ENCODE data around the gene DNASE2B. TPM values are rescaled to one million over a fixed set of nuclear protein-coding genes. Genes with fewer than 3 reads are reported as not detected.
A peak's percentile ranks its signal among the peaks of the same experiment; 100 is the strongest.

Gene DNASE2B
- total RNA-seq, 4 donors from 2014 or later, result 0.64 to 1.9 TPM; not detected in 2

DNA sequence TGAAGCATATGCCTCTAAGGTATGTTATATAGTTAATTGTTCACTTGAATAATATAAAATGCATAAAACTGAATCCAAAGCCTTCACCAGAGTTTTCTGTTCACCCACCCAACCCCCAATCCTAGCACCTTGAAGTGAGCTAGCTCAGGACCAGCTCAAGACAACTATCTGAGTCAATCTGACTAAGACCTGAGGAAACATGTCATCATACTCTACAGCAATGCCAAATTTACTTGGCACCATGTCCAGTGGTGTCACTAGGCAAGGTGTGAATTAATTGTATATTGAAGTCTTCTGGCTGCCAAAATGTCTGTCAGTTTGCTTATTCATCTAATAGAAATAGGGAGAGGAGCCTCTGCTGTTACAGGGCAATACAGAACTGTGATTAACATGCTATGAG, 3.8 kb downstream of the DNASE2B start:
- Histone ChIP-seq H3K4me3 (no peak overlapping the region), H3K36me3 (no peaks in the 10 kb centered on the region), H3K4me1 (peaks cover 0 to 13% (median 5%) of the 10 kb centered on the region in 4 donors), H3K9me3 (no peaks in the 10 kb centered on the region), H3K27ac (no peak overlapping the region), H3K27me3 (no peaks in the 10 kb centered on the region)
- DNase-seq, result no peak
- in situ Hi-C loops (cut with MboI; ENCODE audit: low pct_ligation_motif_present in 1 of 4, low pct_unique_long_range_greater_than_20kb in 1 of 4, low sequenced_read_pairs in 3 of 4), result no loop called here
- intact Hi-C loops (cut with DNase I; ENCODE audit: low total_unique reads), result no loop called here
- TF ChIP-seq POLR2A (IDR thresholded peaks at IDR 0.05) (no peak), EP300 (IDR thresholded peaks at IDR 0.05; ENCODE audit: low read depth) (no peak), POLR2AphosphoS5 (IDR thresholded peaks at IDR 0.05) (no peak)
- TF ChIP-seq, protein P1, sequence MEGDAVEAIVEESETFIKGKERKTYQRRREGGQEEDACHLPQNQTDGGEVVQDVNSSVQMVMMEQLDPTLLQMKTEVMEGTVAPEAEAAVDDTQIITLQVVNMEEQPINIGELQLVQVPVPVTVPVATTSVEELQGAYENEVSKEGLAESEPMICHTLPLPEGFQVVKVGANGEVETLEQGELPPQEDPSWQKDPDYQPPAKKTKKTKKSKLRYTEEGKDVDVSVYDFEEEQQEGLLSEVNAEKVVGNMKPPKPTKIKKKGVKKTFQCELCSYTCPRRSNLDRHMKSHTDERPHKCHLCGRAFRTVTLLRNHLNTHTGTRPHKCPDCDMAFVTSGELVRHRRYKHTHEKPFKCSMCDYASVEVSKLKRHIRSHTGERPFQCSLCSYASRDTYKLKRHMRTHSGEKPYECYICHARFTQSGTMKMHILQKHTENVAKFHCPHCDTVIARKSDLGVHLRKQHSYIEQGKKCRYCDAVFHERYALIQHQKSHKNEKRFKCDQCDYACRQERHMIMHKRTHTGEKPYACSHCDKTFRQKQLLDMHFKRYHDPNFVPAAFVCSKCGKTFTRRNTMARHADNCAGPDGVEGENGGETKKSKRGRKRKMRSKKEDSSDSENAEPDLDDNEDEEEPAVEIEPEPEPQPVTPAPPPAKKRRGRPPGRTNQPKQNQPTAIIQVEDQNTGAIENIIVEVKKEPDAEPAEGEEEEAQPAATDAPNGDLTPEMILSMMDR (IDR thresholded peaks at IDR 0.05), result no peak

GRCh38 chr1:84402501-84402900, 4.2 kb downstream of the DNASE2B start:
- H3K4me1 ChIP-seq, result peaks cover 0 to 15% (median 7%) of the 10 kb centered on the region in 4 donors
- TF ChIP-seq EP300 (IDR thresholded peaks at IDR 0.05; ENCODE audit: low read depth), result no peak
- TF ChIP-seq, protein P1 (IDR thresholded peaks at IDR 0.05), result no peak
- TF ChIP-seq POLR2A (IDR thresholded peaks at IDR 0.05), result no peak
- no peak for TF ChIP-seq POLR2AphosphoS5 (IDR thresholded peaks at IDR 0.05)
- no peak overlapping the region for H3K27ac ChIP-seq
- H3K4me3 ChIP-seq, result no peak overlapping the region
- H3K27me3 ChIP-seq, result no peaks in the 10 kb centered on the region
- no peaks in the 10 kb centered on the region for H3K9me3 ChIP-seq
- in situ Hi-C loops (cut with MboI; ENCODE audit: low pct_ligation_motif_present in 1 of 4, low pct_unique_long_range_greater_than_20kb in 1 of 4, low sequenced_read_pairs in 3 of 4), result no loop called here
- intact Hi-C loops (cut with DNase I; ENCODE audit: low total_unique reads), result no loop called here
- no peak for DNase-seq
- H3K36me3 ChIP-seq, result no peaks in the 10 kb centered on the region

GRCh38 chr1:84403347-84403746, 5.1 kb downstream of the DNASE2B start:
- in situ Hi-C loops (cut with MboI; ENCODE audit: low pct_ligation_motif_present in 1 of 4, low pct_unique_long_range_greater_than_20kb in 1 of 4, low sequenced_read_pairs in 3 of 4) (no loop called here), intact Hi-C loops (cut with DNase I; ENCODE audit: low total_unique reads) (no loop called here)
- DNase-seq, result no peak
- Histone ChIP-seq H3K4me3 (no peak overlapping the region), H3K4me1 (peaks cover 0 to 24% (median 9%) of the 10 kb centered on the region in 4 donors), H3K27me3 (no peaks in the 10 kb centered on the region), H3K36me3 (no peaks in the 10 kb centered on the region), H3K9me3 (no peaks in the 10 kb centered on the region), H3K27ac (no peak overlapping the region)
- no peak for TF ChIP-seq POLR2AphosphoS5 (IDR thresholded peaks at IDR 0.05)
- no peak for TF ChIP-seq EP300 (IDR thresholded peaks at IDR 0.05; ENCODE audit: low read depth)
- TF ChIP-seq, protein P1 (IDR thresholded peaks at IDR 0.05), result no peak
- no peak for TF ChIP-seq POLR2A (IDR thresholded peaks at IDR 0.05)
- WGBS, 2 donors (ENCODE audit: low coverage in 1 of 2), result 83 to 88% methylated on average over 2 of the region's 2 CpGs

- in situ Hi-C loops (cut with MboI; ENCODE audit: low pct_ligation_motif_present in 1 of 4, low pct_unique_long_range_greater_than_20kb in 1 of 4, low sequenced_read_pairs in 3 of 4), result no loop called here
- Histone ChIP-seq H3K36me3 (no peaks in the 10 kb centered on the region), H3K27me3 (no peaks in the 10 kb centered on the region), H3K4me1 (peaks cover 0 to 45% (median 20%) of the 10 kb centered on the region in 4 donors), H3K4me3 (no peak overlapping the region), H3K27ac (peak overlapping the region; percentile 67 to 76 (median 72)), H3K9me3 (no peaks in the 10 kb centered on the region)
- DNase-seq, result peak; percentile 37
- TF ChIP-seq POLR2AphosphoS5 (IDR thresholded peaks at IDR 0.05) (peak in 2 of 3 donors; percentile 54 to 57), POLR2A (IDR thresholded peaks at IDR 0.05) (no peak)
- WGBS, 2 donors (ENCODE audit: low coverage in 1 of 2), result 44 to 79% methylated on average over 1 of the region's 1 CpG
- intact Hi-C loops (cut with DNase I; ENCODE audit: low total_unique reads), result no loop called here
Measured at GRCh38 chr1:84406346-84406861, 8.1 kb downstream of the DNASE2B start.

DNA sequence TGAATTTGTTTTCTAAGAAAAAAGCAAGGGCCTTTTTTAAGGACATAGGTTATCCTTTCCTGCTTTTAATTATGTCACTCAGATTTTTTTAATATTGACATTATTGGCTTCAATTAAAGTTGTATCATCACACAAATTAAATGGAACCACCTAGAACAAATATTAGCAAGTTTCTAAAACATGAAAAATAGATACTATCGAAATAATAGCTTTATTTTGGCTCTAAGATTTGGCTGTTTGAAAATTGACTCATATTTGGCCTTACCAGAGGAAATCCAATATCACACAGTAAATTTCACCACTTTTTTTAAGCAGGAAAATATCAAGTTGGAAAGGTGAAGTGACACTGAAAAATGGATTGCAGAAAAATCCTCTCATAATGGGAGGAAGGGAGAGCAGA, 9.2 kb downstream of the DNASE2B start:
- Histone ChIP-seq H3K4me1 (peaks cover 0 to 45% (median 20%) of the 10 kb centered on the region in 4 donors), H3K9me3 (no peaks in the 10 kb centered on the region), H3K27me3 (no peaks in the 10 kb centered on the region), H3K4me3 (no peak overlapping the region), H3K27ac (peak overlapping the region; percentile 67 to 76 (median 72)), H3K36me3 (no peaks in the 10 kb centered on the region)
- TF ChIP-seq EP300 (IDR thresholded peaks at IDR 0.05; ENCODE audit: low read depth), result no peak
- no peak for TF ChIP-seq POLR2A (IDR thresholded peaks at IDR 0.05)
- TF ChIP-seq, protein P1 (IDR thresholded peaks at IDR 0.05), result no peak
- no peak for TF ChIP-seq POLR2AphosphoS5 (IDR thresholded peaks at IDR 0.05)
- in situ Hi-C loops (cut with MboI; ENCODE audit: low pct_ligation_motif_present in 1 of 4, low pct_unique_long_range_greater_than_20kb in 1 of 4, low sequenced_read_pairs in 3 of 4) (no loop called here), intact Hi-C loops (cut with DNase I; ENCODE audit: low total_unique reads) (no loop called here)
- 80 to 90% methylated on average over 1 of the region's 1 CpG for WGBS, 2 donors (ENCODE audit: low coverage in 1 of 2)
- DNase-seq, result no peak
